RCC 7860 (cell line): Measurements from ENCODE around the gene FAM53B.

Source experiments
- DNase-seq: peaks from one replicate; pipeline ENCODE4 v3.0.0-alpha.2; 2015; ENCODE audit warnings: low spot score
- FAIRE-seq: peaks from 2 replicates; lab custom pipeline; 2012; peaks lifted over from hg19 to GRCh38; lab: Jason Lieb, UNC

The FAM53B gene

DNA sequence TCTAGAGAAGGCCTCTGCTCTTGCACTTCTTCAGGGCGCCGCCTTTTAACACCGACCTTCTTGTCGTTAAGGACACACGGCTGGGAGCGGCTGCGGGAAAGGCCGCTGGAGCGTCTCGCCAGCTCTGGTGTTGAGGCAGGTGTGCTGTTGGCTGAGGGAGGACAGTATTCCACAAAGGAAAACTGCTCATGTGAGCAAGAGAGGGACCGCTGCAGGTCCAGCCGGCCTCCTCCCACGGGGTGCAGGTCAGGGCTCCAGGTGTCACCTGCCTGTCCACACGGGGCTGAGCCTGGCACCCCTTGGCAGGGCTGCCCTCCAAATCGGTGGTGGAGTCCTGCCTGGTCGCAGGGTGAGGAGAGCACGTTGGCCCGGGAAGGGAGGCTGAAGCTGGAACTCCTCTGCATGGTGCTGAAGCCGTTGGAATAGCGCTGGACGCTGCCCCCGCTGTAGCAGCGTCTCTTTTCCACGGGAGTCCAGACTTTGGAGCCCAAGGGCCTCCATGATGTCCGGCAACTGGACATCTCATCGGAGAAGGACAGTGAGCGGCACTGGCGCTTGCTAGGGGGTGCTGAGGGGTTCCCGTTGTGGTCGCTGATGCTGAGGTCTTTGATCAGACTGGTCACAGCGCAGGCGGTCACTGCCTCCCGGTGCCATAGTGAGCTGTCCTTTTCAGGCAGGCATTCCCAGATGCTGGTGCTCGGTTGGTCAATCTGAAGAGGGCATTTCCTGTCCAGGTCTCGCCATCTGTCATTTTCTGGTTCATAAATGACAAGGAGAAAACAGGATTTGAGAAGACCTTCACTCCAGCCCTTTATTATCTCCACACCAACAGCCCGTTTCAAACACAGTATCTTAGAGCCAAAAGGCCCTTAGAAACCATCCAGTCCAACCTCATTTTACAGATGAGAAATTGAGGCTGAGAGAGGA is 62.3 kb downstream of the FAM53B start:
- FAIRE-seq (no peak), DNase-seq (no peak)

DNA sequence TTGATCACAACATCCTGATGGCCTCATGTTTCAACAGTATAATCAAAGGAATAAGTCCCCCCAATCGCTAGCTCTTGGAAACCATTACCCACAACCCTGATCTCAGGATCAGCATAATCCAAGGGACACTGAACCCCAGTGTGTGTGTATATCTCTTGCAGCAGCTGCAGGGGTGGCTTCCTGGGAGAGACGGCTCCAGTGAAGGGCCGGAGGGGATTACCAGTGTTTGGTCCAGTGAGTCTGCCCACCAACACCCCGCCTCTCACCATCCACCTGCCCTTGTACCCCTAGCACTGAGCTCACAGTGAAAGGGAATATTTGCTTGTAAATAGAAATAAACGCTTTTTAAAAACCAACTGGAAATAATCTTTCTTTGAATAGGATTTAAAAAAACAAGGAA is 63.1 kb downstream of the FAM53B start:
- DNase-seq: no peak
- no peak for FAIRE-seq

DNA sequence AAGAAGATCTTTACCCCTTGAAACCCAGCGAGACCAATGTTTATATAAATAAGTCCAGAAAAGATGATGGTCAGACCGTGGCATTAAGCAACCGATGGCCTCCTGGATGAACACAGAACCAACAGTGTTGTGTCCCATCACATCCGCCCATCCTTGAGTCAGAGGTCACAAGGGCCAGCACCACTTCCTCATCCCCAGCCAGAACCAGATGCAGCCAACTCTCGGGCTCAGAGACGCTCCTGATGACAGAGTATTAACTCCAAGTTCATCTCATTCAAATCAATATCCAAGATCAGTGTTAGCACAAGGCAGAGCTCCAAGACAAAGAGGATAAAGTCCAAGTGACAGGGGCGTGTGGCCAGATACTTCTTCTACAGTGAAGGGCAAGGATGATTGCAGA is 63.5 kb downstream of the FAM53B start:
- no peak for DNase-seq

DNA sequence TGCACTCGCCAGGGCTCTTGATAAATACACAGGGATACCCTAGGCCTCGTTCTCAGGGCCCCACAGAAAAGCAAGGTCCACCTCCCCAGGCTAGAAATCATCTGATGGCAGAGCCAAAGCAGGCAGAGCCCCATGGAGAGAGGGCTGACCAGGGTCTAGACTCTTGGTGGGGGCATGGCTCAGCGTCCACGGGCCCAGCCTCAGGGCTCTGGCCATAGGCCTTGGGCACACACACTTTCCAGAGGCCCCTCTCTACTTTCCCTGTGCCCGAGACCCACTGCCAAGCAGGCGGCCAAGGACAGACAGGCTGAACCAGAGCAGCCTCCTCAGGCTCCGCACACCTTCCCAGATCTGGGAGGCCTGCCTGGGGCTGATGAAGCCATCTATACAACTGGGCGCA is 64.8 kb downstream of the FAM53B start:
- FAIRE-seq (no peak), DNase-seq (no peak)

More for the DNA sequence above, 63.5 kb downstream of the FAM53B start:
- FAIRE-seq: no peak

DNA sequence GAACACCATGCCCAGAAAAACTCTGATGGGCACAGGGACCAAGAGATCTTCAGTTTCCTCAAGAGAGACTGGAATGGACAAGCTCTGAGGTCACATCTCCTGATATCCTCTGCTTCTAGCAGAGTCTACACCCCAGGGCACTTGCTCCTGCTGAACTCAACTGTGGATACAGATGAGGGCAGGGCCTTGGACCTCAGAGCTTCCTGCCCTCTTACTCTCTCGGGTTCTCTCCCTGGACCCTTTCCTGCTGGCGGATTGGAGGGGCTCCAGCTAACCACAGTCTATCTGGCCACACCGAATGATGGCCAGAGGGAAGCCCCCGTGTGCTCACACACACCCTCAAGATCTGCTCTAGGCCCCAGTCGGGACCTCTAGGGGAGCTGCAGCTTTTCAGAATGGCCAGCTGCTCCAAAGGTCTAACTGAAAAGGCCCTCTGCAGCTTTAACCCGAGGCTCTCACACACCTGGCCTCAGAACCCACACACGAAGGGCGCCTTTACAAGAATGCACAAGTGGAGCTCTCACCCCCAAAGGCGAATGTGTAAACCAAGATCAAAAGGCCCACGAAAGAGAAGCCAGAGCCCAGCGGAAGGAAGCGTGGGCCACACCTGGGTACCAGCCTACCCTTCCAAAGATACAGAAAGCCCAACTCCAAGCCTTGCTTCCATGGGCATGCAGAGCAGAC is 65.5 kb downstream of the FAM53B start:
- no peak for DNase-seq
- no peak for FAIRE-seq

DNA sequence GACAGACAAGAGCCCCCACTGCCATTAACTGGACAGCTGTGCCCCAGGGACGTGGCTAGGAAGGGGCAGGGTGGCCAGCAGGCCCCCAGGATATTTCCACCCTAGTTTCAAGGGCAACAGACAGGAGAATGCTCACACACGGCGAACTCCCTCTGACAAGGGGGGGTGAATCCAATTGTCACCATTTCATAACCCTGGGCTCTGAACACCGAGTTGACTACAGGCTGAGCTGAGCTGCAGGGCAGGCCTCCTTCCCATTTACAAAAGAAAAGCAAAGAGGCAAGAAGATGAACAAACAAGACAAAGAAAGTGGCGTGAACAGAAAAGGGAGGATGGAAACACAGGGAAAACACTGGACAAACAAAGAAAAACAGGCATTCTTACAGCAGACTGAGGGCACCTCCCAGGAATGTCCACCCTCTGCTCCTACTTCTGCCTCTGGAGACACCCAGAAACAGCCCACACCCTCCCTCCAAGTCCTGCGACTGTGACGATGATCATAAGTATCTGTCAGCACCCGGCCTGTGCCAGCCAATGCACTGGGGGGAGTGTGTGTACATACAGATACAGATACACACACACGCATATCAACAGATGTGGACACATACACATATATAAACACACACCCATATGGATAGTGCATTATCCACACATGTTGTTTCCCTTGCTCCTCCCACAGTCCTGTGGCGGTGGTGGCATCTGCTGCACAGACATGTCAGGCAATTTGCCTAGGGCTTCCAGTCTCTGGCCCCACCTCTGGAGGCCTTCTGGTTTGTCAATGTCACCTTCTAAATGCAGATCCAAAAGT is 66.2 kb downstream of the FAM53B start:
- FAIRE-seq: no peak

DNA sequence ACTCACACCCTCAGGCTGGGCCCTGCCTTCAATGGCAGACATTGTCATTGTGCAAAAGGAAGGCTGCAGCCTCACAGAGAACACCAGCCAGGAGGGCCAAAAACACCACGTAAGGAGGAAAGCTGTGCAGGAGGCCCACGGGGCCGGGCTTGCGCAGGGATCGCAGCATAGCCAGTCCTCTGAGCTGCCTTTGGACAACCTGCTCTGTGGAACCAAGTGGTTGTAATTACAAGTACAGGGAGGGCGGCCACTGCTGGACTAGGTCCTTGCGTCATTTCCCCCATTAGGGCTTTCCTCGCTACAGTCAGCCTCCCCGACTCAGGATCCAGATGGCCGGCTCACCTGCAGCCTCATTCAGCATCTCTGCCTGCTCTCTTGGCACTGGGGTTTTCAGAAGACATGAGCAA is 66.9 kb downstream of the FAM53B start:
- DNase-seq: no peak
- FAIRE-seq: no peak

More for the DNA sequence above, 66.2 kb downstream of the FAM53B start:
- DNase-seq: no peak

DNA sequence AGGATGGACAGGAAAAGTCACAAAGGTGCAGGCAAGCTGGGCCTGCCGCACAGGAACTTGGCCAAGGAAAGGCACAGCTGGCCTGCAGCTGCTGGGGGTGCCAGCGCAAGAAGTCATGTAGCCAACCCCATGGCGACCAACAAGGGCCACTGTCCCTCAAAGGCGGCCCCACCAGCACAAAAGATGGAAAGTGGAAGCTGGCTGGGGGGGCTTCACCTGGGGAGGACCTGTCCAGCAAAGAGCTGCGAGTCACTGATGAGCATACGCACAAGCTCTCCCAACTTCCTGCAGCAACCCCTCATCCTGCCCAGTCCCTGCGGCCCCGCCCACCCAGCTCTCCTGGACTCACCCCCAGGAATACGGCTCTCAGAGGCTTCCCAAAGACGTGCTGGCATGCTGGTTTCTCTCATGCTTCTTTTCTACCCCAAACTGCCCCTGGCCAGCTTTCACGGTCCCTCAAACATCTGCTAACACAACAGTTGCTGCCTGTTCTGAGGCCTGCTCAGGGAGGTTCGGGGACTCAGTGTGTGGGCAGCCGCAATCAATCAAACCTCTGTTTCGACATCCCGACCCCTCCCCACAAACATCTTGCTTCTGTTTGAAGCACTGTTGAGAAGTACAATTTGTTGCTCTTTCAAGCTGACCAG is 67.6 kb downstream of the FAM53B start:
- FAIRE-seq: no peak
- DNase-seq: no peak

DNA sequence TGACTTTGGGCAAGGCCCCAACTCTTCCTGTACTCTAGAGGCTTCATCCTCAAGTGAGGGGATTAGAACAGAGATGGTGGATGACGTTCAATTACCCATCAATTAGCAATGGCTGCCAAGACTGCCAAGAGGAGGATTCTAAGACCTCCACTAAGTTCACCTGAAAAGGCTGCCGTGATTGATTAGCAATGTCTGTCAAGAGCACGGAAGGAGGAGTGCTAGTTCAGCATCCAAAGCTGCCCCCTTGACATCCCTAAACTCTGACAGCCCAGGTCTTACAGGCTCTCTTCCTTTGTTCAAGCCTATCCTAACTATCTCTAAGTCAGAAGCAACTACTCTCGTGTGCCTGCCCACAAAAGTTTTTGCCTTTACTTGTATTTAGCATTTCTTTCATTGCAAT is 68.4 kb downstream of the FAM53B start:
- DNase-seq: no peak
- FAIRE-seq: no peak

DNA sequence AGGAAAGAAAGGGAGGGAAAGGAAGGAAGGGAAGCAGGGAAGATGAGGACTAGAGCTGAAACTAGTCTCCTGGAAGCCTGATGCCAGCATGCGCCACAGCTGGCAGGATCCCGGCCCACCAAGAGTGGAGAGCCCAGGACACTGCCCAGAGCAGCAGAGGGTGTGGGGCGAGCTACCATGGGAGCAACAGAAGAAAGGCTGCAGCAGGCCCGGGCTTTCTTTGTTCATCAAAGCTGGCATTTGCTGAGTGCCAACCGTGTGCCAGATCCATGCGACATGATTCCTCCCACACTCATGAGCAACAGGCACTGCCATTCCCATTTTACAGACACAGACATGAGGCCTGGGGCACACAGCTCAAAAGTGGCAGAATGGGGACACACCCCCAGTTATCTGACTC is 68.9 kb downstream of the FAM53B start:
- no peak for DNase-seq
- no peak for FAIRE-seq

DNA sequence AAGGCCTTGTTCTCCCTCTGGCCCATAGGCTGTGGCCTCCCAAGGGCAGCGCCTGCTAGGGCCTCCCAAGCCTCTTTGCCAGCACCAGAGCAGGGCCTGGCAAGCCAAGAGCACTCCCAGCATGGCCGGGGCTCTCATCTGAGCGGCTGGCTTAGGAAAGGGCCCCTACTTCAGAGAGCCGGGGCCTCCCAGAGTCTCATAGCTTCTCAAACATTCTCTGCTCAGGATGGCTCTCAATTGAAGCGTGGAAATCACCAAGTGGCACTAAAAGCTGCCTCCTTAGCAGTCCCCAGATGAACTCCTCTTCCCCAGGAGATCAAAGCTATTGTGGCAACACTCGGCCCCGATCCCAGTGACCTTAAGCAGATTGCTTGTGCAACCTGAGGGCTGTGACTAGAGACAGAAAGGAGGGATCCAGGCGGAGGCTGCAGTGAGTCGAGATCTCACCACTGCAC is 69.4 kb downstream of the FAM53B start:
- FAIRE-seq: no peak
- no peak for DNase-seq

DNA sequence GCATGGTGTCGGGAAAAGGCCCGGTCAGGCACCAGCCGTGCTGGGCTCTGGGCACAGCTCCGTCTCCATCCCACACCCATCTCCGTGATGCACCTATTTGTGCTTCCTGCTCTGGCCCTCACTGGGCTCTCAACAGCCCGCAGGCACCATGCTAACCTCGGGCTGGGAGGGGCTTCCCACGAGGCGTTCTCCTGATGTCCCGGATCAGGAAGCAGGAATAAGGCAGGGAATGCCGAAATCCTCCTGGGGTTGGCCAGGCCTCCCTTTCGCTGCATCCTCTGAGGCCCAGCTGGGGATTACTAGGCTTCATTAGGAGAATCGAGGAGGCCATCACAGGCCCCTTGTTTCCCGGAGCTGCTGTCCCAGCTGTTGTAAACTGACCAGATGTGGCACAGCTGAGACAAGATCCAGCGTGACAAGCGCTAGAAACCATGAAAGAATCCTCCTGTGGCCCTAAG is 72.0 kb downstream of the FAM53B start:
- no peak for FAIRE-seq

DNA sequence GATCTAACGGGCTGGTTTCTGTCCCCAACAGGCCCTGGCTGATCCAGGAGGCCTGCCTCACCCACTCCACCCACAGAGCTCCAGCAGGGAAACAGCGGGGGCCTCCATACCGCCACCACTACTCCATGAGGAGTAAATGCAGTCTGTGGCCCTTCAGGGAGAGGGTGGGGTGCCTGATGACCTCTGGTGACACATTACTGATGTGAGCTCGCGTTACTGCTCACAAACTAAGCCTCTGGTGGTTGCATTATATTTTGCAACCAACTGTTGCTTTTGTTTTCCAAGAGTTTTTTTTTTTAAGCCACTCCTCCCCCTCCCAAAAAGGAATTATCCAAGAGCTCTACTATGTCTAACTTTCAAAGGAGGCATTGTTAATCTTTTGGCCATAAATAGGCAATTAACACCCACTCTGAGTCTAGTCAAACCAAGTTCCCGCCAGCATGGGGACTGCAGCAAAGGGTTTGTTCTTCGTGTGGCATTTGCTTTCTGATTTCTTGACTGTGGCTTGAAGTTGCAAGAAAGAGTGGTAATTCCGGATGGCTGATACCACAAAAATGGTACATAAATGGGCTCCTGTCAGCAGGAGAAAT is 72.6 kb downstream of the FAM53B start:
- DNase-seq (no peak), FAIRE-seq (no peak)

More for the DNA sequence above, 72.0 kb downstream of the FAM53B start:
- no peak for DNase-seq

DNA sequence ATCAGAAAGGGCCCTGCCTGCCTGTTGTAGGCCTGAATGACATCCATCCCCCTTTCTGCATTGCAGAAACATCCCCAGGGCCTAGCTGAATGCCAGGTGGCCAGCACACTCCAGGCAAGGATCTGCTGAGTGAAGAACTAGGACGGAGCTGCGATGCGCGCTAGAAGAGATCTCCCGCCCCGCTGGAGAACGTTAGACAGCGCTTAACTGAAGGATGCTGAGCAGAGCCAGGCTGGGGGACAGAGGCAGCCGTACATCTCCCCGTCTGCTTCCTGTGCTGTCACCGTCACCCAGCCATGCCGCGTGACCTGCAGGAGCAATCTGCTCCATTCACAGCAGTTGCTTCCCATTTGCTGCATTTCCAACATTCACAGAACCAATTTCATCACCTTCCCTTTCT is 73.3 kb downstream of the FAM53B start:
- FAIRE-seq (no peak), DNase-seq (no peak)

DNA sequence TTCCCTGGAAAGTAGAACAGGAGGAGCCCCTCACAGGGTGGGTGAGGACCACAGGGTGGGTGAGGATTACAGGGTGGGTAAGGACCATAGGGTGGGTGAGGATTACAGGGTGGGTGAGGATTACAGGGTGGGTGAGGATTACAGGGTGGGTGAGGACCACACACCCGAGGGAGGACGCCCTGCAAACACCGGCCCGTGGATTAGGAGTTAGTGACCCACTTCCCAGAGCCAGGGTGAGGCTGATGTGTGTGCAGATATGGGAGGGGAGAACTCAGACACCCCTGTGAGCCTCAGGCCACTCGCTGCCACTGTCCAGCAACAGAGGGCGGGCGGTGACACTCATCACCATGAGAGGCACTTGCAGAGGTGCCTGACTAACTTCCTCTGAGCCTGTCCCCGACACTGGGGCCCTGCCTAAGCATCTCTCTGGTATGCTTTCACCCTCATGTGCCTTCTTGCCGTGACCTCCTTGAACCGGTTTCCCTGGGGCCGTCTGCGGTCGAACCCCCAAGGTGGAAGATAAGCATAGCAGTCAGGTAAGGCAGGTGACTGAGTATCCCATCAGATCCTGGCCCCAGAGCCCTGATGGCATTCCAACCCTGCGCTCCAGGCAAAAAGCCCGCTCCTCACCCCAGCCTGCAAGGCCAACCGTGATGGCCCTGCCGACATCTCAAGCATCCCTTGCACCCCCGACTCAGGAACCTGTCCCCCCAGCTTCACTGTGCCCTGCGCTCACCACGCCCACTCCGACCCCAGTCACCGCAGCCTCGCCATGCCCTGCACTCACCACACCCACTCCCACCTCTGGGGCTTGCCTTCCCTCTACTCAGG is 74.1 kb downstream of the FAM53B start:
- no peak for FAIRE-seq
- no peak for DNase-seq

DNA sequence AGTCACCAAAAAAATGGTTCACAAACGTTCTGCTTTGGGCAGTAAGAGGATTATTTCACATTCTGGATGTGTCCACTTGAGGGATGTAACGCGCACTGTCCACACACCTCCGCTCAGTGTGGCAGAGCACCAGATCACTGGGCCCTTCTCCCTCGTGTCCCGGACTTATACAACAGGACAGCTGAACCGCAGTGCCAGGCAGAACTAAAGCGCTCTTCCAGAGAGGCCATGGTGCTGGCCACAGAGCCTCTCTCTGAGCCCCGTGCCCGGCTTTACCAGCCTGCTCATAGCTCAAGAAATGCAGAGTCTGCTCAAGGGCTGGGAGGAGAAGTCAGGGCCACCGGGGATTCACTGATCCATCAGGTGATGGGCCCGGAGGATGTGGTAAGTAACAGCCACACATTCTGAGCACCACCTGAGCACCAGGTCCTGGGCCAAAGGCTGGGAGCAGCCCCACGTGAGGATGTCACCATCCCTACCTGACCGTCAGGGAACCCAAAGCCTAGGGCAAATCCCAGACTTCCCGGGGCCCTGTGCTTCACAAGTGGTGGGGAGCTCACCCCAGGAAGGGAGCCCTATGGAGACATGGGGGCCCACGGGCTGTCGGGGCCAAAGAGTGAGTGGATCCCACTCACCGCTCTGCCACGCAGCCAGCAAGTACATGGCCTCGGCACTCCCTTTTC is 74.9 kb downstream of the FAM53B start:
- no peak for DNase-seq
- FAIRE-seq: no peak

DNA sequence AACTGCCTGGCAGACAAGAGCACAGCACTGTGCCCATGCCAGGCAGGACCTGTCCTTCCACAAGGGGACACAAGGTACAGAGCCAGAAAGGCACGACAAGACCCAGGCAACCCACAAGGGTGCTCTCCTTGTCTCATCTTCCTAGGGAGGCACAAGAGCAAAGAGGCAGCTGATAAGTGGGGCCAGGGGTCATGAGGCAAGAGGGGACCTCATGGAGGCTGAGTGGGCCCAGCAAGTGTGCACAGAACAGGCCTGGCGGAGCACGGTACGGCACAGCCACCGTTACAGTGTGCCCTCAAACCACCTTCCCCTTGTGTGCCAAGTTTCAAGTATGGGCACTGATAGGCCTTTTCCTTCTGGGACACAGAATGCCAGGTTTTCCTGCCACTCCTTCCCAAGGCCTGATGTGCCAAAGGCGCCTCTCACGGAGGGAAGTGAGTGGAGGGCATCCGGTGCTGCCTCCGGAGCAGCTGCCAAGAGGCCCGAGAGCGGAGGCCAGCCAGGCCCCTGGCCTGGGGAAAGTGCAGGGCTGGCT is 75.6 kb downstream of the FAM53B start:
- FAIRE-seq: no peak
- no peak for DNase-seq
